OCI-M1 (cell line): ENCODE measurements around the gene UNC13A.
A peak's percentile ranks its signal among the peaks of the same experiment; 100 is the strongest.

ENCODE experiments used
- DNase-seq: peaks from one replicate; lab custom pipeline; 2025; lab: John Stamatoyannopoulos, UW

UNC13A gene

DNA sequence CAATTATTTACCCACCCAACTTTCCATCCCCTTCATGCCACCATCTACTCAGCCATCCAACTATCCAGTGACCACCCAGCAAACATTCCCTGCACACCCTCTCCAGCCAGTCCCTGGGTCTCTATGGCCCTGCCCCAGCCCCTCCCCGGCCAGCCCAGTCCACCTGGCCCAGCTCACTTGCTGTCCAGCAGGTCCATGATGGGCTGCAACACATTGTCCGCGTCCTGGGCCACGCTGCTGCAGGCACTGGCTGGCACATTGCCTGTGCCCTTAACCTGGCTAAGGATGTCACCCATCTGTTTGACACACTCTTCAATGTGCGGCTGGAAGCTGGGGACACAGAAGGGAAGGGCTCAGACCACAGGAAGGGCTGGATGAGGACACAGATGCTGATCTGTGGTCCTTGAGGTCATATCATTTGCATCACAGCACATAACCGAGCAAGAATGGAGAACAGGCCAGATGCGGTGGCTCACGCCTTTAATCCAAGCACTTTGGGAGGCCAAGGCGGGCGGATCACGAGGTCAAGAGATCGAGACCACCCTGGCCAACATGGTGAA is 61.6 kb downstream of the UNC13A start:
- DNase-seq, result no peak

DNA sequence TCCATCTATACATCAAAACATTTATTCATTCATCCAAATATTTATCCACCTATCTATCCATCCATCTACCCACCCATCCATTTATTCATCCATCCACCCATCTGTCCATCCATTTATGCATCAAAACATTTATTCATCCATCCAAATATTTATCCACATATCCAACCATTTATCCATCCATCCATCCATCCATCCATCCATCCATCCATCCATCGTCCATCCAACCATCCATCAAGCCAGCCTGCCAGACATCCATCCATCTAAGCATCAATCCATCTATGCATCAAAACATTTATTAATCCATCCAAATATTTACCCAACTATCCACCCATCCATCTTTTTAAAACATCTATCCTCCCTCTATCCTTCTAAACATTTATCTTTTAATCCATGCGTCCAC is 62.2 kb downstream of the UNC13A start:
- no peak for DNase-seq

DNA sequence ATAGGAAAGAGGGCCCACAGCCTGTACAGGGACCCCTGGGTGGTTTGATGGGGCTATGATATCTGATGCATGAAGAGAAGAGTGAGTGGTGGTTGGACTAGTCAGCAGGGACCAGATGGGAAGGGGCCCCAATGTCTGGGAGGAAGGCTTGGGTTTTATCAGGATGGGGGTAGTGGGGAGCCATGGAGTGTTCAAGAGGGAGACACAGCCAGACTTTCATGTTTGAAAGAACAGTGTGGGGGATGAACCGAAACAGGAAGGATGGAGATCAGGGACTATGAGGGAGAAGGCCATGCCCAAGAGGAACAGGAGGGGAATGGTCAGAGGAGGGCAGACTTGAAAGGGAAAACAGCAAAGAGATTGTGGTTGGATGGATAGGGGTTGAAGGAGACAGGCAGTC is 63.1 kb downstream of the UNC13A start:
- DNase-seq, result no peak

GRCh38 chr19:17624314-17624991 is 63.7 kb downstream of the UNC13A start:
- no peak for DNase-seq

DNA sequence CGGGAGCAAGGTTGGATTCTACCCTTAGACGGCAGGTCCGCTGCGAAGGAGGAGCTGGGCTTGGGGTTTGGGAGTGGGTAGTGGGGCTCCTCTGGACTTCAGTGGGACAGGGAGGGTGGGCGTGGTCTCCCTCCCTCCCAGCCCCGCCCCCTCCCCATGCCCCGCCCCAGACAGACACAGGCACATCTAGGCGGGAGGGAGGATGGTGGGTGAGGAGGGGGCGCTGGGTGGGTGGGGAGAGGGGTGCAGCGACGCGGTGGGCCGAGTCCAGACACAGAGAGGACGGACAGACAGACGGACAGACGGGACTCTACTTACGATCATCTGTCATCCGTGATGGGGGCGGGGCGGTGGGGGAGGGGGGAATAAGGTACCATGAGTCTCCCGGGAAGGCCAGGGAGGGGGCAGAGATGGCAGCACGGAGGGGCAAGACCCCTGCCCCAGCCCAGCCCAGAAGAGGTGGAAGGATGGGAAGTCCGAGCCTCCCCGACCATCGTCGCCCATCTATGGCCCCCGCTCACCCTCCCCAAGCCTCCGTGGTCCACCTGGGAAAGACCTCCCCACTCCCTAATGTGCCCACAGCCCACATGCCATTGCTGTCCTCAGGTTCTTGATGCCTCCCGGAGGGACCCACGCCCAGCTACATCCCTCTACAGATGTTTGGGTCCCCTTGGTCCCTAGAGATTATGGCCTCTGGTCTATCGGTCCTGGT is 64.8 kb downstream of the UNC13A start:
- DNase-seq, result no peak

DNA sequence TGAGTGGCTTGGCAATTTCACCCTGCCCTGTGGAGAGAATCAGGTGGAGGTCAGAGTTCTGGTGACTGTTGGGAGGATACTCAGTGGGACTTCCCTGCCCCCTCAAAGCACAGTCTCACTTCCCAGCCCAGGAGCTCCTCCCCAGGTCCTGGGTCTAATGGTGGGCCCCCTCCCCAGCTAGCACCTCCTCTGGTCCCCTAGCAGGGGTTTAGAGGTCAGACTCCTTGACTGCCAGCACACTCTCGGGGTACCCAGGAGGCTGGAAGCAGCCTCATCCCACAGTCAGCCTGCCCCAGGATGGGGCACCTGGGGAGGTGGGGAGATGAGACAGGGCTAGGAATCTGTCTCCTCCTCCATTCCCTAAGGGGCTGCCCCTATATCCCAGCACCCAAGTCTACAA is 67.5 kb downstream of the UNC13A start:
- no peak for DNase-seq

DNA sequence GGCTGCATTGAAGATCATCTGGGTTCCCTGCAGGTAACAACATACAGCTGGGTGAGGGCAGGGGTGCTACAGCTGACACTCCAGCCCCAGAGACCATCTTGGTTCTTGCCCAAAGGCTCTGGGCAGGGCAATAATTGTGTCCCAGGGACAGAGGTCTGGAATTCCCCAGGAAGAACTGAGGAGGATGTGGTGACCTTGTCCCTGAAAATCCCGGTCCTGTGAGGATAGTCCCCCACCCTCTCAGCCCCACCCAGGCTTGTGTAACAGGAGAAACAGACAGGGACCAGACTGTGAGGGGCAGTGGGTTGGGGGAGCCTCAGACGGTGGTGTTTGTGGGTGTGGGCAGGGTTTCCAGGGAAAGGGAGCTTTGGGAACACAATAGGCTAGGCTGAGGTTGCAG is 69.2 kb downstream of the UNC13A start:
- DNase-seq, result no peak

GRCh38 chr19:17618281-17618903 is 69.8 kb downstream of the UNC13A start:
- DNase-seq, result no peak

DNA sequence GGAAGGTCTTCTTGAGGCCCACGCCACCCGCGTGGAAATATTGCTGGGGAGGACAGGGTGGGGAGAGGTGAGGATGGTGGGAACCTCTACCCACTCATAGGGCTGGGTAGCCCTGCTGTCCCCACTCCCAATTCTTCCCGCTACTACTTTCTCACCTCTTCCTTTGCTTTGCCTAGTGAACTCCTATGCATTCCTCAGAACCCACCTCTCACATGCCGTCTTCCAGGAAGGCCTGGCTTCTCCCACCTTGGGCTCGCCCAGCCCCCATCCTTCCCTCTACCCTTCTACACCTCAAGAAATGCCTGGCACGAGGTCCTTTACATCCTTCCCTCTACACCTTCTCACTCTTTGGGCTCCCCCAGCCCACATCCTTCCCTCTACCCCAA is 70.4 kb downstream of the UNC13A start:
- DNase-seq, result no peak

DNA sequence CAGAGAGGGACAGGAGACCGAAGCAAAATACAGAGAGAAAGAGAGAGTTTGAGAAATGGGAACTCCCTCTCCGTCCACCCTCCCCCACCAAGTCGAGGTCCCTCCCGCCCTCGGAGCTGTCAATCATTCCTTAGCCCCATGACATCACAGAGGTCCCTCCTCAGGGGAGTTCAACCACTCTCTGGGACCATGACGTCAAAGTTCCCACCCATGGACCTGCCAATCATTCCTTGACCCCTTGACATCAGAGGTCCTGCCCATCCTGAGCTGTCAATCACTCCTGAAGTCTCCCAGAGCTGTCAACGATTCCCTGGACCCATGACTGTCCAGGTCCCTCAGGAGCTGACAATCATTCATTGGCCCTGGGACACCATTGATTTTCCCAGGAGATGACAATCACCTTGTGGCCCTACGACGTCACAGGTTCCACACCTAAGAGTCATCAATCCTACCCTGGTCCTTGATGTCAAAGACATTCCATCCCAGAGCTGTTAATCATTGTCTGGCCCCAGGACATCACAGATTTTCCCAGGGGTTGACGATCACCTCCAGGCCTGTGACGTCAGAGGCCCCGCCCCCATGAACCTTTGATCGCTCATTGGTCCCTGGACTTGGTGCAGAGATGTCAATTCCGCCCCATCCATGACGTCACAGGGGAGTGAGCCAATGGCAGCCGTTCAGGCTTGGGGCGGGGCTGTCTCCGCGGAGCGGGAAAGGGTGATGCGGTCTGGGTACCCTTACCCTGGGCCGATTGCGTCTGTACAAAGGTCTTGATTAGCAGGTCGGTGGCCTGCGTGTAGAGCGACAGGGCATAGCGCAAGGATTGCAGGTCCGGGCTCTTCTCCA is 71.0 kb downstream of the UNC13A start:
- DNase-seq, result peak; percentile 68

DNA sequence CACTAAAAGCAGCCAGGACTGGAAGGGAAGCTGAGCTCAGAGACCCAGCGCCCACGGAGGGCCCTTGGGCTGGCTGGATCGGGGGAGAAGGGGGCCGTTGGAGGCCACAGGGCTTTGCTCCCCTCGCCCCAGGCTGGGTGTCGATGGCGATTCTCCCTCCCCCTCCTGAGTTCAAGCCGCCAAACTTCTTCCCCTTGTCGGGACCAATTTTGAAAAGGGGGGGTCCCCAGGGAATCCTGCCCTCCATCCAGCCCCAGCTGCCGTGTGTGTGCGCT is 71.5 kb downstream of the UNC13A start:
- no peak for DNase-seq

- peak; percentile 40 for DNase-seq
These were observed 72.1 kb downstream of the UNC13A start for GRCh38 chr19:17615889-17616685.

DNA sequence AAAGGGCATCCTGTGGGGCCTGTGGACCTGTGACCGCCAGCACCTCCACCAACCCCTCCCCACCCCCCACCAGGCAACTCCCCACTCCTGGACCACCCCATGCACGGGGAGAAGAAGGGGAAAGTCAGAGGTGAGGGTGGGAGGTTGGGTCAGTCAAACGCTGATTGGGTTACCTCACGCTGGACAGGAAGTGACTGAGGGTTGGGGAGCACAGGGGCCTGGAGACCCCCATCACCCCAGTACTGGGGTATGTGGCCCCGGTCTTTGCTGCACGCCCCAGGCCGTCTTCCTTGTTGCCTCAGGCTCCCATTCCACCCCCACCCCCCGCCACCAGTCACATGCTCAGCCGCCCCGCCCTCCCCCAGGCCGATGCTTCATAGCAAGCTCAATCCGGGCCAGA is 73.7 kb downstream of the UNC13A start:
- DNase-seq, result no peak

DNA sequence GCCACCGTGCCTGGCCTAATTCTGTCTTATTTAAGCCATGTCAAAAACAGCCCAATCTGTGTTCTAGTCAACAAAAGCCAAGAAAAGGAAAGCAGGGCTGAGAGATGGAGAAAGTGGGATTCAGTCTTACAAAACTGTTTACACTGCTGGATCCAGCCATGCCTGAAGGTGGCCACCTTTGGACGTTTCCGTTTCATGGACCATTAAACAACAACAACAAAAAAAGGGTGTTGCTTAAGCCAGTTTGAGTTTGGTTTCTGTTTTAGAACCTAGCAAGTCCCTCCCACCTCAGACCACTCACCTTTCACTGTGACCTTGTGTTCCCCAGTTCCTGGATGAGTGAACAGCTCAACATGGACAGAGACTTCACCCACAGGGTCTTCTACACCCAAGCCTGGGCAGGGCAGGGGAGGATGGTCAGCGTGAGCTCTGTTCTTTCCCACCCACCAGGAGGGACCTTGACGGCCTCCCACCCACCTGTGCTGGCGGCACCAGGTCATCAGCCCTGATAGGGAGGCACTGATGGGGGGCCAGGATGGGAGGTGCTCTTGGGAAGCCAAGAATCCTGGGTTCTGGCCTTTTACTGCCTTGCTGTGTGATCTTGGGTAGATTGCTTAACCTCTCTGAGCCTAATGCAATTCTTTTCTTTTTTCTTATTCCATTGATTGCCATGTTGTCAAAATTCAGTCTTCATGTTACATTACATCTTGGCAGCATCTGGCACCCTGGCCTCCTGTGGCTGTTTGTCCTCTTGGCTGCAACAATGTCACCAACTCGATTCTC is 76.5 kb downstream of the UNC13A start:
- no peak for DNase-seq

DNA sequence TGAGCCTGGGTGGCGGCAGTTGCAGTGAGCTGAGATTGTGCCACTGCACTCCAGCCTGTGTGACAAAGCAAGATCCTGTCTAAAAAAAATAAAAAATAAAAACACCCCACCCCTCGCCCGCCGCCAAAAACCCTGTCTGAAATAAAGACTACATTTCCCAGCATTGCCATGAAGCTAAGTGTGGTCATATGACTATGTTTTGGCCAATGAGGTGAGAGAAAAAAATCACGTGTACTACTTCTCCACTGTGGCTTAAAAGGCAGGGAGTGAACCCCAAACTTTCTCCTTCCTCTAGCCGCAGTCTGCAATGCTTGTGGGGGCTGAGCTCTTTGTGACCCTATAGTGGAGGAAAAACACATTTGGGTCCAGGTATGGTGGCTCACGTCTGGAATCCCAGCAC is 77.8 kb downstream of the UNC13A start:
- peak; percentile 29 for DNase-seq

- DNase-seq, result no peak
These were observed 80.2 kb downstream of the UNC13A start for GRCh38 chr19:17607936-17608335.

DNA sequence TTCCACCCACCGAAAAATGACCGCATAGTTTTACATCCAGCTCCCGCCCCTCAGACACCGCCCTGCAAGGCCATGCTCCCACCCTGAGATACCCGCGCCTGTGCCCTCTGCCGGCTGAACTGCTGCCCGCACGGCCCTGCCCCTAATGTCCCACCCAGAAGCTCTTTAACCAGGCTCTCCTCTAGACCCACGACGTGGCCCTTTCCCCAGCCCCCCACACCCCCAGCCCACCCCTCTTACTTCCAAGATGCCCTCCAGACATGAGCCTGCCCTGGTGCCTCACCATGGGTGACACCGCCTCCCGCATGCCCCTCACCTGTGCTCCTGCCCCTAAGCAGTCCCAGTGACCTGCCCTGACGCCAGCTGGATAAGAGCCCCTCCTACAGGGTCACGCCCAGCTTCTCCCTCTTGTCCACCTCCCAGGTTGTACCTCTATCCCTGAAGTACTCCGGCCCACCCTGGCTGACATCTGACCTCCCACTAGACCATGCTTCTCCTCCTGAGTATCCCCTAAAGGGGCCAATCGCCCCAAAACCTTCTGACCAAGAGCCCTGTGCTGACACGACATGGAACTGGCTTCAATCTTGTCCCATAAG is 81.5 kb downstream of the UNC13A start:
- no peak for DNase-seq

DNA sequence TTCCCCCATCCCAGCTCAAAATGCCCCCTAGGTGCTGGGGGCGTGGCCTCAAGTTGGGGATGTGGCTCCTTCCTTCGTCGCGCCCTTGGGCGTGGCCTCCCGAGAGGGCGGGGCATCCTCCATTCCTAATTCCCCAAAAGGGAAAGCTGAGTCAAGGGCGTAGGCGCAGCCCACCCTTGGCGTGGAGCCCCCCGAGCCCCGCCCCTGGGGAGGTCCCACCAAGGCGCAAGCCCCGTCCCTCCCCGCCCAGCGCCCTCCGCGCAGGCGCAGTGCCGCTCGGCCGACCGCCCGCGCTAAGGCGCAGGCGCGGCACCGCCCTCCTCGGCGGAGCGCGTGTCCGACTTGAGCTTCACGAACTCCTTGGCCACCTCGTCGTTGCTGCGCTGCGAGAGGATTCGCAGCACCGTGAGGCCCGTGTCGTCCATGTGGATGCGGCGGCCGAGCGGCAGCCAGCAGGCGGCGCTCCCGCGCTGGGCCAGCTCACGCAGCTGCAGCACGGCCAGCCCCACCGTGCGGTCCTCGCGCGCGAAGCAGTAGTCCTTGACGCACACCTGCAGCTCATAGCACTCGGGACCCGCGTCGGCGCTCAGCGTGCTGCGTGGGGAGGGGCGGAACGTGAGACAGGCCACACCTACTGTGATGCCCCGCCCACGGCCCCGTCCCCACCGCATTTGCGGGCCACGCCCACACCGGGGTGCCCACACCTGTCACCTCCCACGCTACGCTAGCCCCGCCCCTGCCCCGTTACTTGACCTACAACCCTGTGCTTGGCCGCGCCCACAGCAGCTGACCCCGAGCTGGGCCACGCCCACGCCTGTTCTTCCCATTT is 82.2 kb downstream of the UNC13A start:
- DNase-seq, result peak; percentile 95

DNA sequence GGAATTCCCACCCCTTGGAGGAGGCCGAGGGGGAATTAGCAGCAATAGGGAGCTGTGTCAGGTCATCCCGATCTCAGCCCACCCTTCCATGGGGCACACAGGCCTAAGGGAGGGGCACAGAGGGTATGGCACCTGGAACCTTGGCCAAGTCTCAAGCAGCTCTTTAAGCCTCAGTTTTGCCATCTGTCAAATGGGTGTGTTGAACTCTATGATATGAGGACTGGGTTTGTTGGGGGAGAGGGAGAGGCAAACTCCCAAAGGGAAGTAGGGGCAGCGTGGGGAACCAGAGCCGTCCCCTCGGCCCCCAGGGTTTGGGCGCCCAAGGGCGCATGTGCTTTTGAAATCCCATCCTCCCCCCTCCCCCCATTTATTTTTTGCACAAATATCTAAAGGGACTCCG is 83.0 kb downstream of the UNC13A start:
- DNase-seq, result no peak
